ENCODE results near the gene APBB1IP.
A peak's percentile ranks its signal among the peaks of the same experiment; 100 is the strongest.

Gene APBB1IP

DNA sequence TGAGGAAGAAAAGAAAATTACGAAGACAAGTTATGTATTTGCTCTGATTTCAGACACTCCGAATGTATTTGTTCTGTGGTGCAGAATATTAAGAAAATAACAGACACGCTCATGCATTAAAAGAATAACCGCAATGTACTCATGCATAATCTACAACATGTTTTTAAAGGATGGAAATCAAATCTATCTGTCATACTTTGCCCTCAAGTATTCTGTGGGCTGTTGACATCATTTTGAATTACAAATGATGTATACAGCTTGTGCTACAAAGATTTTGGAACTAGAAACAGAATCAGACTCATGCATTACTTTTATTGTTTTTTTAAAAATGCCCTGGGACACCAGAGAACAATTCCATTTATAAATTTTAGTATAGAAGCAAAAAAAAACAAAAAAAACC is 69.9 kb downstream of the APBB1IP start:
- DNase-seq (ENCODE audit: low spot score): no peak

DNA sequence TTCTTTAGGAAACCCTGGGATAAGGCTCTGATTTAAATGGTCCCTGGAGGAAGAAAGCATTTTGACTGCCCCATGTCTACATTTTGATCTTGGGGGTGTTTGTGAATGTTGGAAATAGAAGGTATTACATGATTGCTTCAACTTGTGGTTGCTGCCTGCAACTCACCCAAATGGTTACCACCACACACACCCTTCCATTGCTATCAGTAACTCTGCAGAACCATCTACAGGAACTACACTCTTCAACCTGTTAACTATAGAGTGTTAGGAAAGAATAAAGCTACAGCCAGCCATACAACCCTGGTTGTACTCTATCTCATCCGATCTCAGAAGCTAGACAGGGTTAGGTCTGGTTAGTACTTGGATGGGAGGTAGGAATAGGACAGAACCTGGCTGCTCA is 71.2 kb downstream of the APBB1IP start:
- DNase-seq (ENCODE audit: low spot score): no peak

DNA sequence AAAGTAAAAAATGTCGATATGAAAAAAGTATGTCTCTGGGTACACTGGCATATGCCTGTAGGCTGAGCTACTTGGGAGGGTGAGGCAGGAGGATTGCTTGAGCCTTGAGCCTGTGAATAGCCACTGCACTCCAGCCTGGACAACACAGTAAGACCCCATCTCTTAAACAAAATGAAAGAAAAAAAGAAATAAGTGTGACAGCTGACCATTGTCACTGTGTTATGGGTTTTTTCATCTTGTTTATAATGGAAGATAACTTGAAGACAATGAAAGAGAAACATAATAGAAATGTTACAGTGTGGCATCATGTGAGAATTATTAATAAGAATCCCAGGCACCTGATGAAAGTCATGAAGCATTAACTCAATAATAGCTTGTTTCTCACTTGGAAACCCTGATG is 75.0 kb downstream of the APBB1IP start:
- no peak for DNase-seq (ENCODE audit: low spot score)

DNA sequence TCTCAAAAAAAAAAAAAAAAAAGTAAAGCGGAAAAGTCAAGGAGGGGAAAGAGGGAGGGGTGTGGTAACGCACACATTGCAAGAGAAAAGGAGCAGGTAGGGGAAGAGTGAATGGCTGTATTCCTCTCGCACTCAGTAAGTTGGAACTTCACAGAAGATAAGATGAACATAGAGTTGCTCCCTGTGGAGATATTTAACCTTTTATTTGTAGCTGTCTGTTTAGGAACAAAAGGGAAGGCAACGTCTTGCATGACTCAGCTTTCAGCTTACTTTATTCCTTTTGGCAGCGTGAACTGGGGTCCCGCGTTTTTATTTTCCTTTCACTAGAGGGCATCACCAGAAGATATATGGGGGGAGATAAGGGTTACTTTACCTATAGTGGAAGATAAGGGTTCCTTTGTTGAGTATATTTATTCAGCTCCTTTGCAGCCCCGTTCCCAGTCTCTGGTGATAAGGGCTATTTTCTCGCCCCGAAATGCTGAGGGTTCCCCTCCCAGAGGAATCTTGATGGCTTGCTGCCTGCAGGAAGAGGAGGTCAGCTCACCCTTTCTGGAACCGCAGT is 78.5 kb downstream of the APBB1IP start:
- peak; percentile 1 for DNase-seq (ENCODE audit: low spot score)

DNA sequence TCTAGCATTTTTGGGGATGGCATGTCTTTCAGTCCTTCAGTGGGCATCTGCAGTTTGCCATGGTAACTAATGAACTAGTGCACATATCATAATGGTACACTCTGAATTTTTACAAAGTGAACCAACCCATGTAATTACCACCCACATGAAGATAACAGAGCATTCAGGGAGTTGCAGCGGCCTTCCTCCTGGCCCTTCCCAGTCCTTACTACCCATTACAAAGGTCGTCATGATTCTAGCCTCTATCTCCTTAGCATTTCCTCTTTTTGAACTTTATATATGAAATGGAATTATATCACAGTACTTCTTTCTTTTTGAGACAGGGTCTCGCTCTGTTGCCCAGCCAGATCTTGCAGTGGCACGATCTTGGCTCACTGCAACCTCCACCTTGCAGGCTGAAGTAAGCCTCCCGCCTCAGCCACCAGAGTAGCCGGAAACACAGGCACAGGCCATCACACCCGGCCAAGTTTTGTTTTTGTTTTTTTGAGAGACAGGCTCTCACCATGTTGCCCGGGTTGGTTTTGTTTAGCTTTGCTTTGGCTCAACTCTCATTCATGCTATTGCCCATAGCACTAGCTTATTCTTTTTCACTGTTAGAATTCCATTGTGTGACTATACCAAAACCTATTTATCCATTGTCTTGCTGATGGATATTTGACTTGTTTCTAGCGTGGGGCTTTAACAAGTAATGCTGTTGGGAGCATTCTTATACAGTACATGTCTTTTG is 79.2 kb downstream of the APBB1IP start:
- DNase-seq (ENCODE audit: low spot score): no peak

DNA sequence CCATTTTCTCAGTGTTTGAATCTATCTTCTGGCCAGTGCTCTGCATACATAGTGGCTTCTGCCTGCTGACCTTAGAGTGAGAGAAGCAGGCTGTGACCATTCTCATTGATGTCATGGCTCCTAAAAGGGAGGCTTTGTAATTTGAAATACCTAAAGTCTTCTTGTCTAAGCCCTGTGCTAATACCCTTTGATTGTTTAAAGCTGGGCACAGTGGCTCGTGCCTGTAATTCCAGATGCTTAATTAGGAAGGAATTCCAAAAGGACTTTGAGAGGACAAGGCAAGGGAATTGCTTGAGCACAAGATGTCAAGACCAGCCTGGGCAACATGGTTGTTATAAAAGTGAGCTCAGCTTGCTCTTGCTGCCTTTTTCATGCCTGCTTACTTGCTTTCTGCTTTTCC is 81.7 kb downstream of the APBB1IP start:
- DNase-seq (ENCODE audit: low spot score): no peak

DNA sequence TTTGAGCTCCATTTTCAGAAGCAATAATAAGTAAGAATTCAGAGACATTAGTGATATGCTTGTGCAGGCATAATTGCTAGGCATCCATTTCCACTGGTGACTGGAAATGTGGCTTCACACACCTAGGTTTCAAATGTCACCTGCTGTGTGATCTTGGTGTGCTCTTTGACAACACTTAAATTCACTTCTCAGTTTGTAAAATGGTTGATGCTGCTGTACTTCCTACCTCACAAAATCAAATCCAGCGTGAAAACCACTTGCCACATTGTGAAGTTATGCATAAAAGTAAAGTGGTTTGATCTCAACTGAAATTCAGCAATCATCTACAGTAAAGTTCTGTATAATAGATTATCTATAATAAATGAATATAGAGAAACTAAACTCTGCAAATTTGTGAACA is 82.4 kb downstream of the APBB1IP start:
- DNase-seq (ENCODE audit: low spot score): no peak

DNA sequence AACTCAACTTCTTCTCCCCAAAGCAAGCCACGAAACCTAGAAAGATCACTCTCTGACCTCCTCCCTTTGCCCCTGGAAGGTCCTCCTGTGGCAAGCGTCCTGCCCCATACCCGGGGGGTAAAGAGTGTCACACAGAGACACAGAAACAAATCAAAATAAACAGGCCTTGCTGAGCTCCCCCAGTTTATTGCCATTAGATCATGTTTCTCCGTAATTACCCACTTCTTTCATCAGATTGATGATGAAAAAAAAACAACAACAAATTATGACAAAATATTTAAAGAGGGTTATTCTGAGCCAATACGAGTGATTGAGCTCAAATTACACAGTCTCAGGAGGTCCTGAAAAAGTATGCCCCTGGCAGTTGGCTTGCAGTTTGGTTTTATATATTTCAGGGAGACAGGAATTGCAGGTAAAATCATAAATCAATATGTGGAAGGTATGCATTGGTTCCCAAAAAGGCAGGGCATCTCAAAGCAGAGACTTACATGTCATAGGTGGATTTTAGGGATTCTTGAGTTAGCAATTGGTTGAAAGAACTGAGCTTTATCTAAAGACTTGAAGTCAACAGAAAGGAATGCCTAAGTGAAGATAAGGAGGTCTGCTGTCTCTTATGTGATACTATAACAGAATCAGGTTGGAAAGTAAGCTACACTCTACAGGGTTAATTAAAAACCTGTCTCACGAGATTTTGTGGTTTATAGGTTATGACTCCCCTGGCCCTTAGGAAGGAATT is 86.2 kb downstream of the APBB1IP start:
- no peak for DNase-seq (ENCODE audit: low spot score)

DNA sequence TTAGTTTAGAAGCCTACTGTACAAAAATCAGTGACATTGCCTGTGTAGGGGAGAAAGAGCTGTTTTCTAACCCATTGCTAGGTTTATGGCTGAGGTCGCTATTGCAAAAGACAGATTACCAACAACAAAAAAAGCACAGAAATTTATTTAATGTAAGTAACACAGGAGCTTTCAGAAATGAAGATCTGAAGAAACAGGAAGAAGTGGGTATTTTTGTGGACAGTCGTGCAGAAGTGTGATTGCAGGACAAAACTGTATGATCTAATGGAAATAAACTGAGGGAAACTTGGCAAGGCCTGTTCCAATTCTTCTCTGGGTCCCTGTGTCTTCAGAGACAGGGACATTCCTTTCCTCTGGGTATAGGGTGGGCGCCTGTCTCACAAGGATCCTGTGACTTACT is 87.4 kb downstream of the APBB1IP start:
- DNase-seq (ENCODE audit: low spot score): no peak

DNA sequence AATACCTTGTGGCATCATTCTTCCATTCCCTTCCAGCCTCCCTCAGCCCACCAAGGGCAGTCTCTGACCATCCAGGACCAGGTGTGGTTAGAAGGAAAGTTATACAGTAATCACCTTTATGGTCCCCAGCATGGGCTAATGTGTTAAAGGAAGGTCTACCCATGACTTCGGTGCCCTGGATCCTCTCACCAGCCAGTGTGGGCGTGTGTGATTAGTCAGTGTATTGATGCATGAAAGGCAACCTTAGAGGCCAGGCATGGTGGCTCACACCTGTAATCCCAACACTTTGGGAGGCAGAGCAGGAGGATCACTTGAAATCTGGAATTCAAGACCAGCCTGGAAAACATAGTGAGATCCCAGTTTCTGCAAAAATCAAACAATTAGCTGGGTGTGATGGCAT is 88.9 kb downstream of the APBB1IP start:
- no peak for DNase-seq (ENCODE audit: low spot score)

DNA sequence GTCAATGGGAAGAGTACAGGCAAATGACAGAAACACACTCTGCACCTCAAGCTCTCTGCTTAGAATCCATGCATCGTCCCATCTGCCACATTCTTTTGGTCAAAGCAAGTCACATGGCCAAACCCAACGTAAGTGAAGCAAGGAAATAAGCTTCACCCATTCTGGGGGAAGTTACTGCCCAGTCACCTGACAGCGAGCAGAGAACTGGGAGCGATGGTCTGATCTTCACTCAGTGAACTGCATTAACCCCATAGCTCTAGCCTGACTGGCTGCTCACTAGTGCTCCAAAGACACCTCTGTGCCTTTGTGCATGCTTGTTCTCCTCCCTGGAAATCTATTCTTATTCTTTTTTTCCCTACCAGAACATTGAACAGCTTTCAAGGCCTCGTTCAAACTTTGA is 89.9 kb downstream of the APBB1IP start:
- DNase-seq (ENCODE audit: low spot score): no peak

DNA sequence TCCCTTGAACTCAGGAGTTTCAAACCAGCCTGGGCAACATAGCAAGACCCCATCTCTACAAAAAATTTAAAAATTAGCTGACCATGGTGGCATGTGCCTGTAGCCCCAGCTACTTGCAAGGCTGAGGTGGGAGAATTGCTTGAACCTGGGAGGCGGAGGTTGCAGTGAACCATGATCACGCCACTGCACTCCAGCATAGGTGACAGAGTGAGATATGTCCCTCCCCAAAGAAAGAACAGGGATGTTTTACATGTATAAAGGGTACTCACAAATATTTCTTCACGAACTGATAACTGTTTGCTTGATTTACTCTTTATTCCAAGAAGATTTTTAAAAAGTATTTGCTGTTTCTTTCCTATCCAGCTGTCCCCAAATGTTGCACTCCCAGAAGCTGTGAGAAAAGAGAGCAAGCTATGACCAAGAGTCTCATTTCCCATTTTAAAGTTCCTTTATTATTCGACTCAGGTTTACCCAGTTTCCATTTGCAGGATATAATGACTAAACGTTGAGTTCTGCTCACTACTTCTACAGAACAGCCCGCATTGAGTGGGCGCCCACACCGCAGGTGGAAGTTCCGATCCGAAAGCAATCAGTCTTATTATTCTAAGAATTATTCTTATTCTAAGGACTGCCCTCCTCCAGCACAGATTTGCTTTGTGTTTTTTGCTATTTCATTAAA is 90.7 kb downstream of the APBB1IP start:
- no peak for DNase-seq (ENCODE audit: low spot score)

DNA sequence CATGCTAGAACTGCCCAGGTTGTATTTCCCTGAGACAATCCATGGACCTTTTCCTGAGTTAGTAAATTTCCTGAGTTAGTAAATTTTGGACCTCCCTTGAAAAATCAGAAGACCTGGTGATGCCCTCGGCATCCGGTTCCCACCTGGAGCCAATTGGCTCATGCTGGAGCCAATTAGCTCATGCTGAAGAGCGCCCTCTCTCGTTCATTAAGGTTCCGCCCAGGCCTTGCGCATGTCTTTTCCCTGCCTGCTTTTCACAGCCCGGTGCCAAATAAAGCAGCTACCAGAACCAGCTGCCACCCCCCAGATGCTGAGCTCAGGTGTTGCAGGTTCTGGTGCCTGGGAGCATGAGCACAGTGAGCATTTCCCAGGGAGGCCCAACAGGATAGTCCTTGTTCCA is 96.2 kb downstream of the APBB1IP start:
- no peak for DNase-seq (ENCODE audit: low spot score)

DNA sequence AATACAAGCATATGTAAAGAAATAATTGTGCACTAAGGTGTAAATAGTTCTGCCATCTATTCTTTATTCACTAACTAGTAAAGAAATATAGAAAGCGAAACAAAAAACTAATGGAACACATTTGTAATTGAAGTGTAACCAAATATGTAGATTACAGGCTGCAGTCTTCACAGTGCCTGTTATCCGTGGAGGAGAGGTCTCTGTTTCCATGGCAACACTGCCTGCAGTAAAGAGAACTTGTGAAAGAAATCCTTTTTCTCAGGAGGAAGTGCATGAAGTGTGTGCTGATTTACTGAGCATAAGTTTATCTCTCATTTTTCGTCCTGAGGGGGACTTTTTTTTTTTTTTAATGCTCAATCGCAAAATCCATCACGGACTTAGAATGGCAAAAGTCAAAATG is 102.5 kb downstream of the APBB1IP start:
- no peak for DNase-seq (ENCODE audit: low spot score)

DNA sequence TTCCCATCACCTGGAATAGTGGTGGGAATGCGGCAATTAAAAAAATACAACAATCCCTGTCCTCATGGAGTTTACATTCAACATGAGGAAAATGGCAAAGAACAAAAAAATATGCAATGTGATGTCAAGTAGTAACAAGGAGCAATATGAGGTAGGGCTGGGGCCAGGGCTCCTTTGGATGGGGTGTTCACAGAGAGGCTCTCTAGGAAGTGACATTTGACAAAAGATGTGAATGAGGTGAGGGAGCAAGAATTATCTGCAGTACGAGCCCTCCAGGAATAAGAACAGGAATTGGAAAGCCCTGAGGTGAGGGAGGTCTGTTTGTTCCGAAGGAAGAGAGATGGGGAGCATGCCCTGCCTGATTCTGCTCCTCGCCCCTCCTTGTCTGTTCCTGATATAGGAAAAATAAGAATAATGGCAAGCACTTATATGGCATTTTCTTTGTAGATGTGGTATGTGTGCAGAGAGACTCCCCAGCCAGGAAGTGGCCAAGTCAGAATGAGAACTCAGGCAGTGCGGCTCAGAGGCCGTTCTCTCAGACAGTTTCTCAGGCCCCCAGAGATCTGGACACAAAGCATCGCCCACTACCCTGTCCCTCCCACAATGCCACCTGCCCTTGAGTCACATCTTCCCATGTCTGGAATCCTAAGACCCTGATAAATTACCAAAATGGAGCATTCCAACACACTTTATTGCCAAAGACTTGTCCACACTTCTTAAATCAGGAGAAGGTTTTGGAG is 105.6 kb downstream of the APBB1IP start:
- no peak for DNase-seq (ENCODE audit: low spot score)

DNA sequence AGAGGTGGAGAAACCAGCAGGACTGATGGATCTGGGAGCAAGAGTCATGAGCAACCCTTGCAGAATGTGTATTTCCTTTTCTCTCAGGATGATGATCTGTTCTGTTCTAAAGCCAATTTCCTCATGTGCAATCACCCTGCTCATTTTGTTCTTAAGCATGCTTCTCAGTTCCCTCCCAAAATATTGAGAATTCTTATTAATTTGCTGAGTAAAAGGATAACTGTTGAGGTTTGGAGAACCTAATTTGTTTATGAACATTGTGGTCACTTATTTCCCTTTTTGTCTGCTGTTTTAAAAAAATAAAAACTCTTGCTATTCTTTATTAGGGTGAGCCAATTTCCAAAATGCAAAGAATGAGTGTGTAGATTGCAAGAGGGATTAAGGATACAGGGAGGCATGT is 106.8 kb downstream of the APBB1IP start:
- DNase-seq (ENCODE audit: low spot score): no peak

DNA sequence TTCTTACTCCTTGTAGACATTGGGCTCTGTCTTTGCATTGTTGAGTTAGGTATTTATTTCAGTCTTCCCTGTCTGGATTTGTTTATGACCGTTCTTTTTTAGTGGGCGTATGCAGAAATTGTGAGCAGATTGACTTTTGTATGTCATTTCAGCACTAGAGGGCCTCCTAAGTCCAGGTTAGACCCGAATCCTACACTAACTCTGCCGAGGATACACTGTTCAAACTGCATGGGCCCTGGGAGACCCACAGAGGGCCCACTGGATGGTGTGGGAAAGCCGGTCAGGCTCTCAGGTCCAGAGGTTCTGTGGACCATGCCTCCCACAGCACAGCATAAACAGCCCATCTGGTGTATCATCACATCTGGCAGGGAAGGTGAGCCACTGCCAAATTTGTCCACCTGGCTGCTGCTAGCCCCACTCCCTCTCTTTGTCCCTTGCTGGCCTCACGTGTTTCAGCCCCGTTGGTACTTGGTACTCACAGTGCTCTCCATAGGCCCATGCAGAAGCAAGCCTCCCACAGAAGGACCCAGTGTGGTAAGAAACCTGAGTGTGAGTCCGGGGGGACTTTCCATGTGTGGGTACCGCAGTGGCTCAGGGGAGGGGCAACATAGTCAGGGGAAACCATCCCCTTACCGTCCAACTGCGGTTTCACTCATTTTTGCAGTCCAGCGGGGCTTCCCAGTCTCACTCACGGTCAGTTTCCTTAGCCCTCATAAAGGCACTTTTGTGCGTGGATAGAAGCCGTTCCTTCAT is 112.8 kb downstream of the APBB1IP start:
- no peak for DNase-seq (ENCODE audit: low spot score)

DNA sequence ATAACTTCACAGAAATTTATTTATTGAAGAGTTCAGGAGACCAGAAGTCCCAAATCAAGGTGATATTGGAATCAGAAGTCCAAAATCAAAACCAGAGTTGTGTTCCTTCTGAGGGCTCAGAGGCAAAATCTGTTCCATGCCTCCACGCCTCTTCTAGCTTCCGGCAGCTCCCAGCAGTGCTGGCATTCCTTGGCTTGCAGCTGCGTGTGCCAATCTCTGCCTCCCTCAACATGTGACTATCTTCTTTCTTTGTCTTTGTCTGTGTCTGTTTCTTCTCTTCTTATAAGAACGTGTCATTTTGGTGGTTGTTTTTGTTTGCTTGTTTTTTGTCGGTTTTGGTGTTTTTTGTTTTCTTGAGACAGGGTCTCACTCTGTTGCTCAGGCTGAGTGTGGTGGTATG is 116.1 kb downstream of the APBB1IP start:
- DNase-seq (ENCODE audit: low spot score): no peak

DNA sequence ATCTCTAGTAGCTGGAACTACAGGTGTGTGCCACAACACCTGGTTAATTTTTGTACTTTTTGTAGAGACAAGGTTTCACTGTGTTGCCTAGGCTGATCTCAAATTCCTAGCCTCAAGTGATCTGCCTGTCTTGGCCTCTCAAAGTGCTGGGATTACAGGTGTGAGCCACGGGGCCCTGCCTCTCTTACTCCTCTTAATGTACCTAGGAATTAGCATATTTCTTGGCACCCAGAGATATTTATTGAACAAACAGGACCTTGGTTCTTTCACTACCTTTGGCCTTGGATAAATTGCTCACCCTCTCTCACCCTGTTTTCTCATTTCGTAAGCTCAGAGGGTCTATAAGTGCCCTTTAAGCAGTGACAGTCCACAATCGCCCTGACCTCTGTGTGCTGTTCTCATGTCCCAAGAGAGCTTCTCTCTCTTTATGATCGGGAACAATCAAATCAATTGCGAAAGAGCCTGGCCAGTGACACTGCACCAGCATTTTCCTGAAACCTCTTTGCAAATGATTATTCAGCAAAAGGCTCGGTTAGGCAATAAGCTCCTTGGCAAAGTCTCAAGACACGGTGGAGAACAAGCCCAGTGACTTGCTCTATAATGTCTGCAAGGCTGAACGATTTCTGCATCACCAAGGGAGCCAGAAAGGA is 117.7 kb downstream of the APBB1IP start:
- no peak for DNase-seq (ENCODE audit: low spot score)

DNA sequence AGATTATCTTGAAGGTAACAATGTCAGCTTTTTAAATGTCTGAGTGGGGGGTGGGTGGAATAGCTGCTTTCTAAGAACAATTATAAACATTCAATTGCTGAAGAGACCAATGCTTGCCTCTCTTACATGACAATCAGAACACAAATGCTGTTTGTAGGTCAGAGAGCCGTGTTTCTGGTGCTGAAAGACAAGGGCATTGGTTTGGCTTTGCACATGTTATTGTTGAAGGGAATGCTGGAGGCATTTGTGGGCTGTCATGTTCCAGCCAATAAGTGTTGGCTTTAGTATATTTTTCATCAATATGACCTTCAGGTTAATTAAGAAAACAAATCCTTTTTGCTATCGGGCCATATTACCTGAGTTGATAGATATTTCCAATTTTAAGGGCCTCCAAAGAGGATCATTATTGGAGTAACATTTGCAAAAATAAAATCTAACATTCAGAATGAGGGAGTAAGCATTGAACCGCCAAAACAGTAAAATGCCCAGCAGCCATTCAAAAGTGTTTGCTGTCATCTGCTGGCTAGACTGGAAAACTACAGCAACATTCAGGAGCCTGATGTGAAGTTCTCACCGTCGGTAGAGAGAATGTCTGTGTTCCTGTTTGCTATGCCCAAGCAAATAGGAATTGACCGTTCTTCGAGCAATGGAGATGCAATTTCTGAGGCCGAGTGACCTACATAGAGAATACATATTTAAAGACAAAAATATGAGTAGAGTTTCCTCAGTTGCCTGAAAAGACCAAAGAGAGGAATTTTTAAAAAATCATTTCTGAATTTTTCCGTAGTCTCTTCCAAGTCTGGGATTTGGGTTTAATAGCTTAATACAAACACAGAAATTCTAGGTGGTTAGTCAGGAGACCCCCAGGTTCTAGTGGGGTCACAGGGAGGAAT is 118.9 kb downstream of the APBB1IP start:
- DNase-seq (ENCODE audit: low spot score): peak; percentile 49
